ENCODE measurements around the gene CCND2.

The CCND2 gene

DNA sequence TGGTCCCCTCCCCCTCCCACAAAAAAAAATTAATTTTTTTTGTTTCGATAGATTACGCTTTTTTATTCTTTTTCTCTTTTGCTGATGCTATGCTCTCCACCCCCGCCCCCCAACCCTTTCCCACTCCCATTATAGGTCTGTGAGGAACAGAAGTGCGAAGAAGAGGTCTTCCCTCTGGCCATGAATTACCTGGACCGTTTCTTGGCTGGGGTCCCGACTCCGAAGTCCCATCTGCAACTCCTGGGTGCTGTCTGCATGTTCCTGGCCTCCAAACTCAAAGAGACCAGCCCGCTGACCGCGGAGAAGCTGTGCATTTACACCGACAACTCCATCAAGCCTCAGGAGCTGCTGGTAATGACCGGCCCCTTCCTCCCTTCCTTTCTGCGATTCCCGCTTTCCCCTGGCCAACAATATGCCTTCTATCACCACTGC, 2.3 kb downstream of the CCND2 start:
- in situ Hi-C loops (cut with MboI; ENCODE audit: low sequenced_read_pairs) = no loop called here

DNA sequence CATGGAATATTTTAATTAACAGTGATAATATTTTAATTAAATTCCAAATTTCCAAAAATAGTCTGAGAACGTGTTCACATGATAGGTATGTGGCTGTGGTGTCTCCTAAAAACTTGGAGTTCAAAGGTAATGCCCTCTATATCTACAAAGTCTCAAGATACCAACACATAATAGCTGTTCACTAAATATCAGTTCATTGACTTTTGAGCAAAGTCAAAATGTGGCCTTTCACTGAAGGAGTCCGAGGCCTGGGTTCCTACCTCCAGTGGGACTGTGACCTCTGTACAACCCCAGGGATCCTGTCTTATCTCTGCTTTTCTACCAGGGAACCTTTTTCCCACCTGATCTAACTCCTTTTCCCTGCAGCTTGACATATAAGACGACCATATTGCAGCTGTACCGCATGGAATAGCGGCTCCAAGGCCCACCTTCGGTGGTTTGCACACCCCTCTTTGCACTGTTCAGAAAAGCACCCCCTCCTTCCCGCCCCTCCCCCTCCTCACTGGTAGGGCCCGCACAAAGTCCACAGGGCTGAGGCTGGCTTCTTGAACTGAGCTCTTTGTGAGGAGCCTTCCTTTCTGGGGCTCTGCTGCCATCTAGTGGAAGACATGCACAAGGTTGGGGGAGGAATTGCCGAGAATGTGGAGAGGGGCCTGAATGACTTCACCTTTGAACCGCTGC, 3.1 kb downstream of the CCND2 start:
- in situ Hi-C loops (cut with MboI; ENCODE audit: low sequenced_read_pairs) = no loop called here

DNA sequence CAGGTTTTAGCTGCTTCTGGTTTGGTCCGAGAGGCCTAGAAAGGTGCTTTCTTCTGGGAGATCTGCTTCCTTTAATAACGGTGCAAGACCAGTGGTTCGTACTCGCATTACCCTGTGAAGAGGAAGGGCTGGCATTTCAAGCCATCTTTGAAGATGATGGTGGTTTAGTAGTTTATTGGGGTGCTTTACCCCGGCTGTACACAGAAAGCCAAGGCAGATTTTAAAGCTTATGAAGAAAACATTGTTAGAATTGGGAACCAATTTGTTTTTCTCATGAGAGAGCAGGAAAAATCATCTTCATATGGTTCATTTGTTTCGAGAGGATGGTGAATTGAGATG, 3.6 kb downstream of the CCND2 start:
- in situ Hi-C loops (cut with MboI; ENCODE audit: low sequenced_read_pairs) = no loop called here

DNA sequence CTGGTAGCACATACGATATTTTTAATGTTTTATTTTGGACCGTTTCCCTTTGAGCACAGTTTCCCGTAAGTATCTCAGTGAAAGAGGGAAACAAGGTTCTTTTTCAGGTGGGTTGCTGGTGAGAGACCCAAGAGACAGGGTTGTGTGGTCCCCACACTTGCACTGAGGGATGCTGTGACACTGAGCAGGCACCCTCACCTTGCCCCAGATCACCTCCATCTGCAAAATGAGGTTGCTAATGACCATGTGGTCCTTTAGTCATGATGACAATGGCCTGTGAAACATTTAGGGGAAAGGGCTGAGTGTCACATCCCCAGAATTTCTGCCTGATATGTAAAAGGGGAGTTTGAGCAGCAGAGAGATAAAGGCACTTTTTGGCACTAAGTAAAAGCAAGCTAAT, 4.3 kb downstream of the CCND2 start:
- in situ Hi-C loops (cut with MboI; ENCODE audit: low sequenced_read_pairs) = no loop called here

DNA sequence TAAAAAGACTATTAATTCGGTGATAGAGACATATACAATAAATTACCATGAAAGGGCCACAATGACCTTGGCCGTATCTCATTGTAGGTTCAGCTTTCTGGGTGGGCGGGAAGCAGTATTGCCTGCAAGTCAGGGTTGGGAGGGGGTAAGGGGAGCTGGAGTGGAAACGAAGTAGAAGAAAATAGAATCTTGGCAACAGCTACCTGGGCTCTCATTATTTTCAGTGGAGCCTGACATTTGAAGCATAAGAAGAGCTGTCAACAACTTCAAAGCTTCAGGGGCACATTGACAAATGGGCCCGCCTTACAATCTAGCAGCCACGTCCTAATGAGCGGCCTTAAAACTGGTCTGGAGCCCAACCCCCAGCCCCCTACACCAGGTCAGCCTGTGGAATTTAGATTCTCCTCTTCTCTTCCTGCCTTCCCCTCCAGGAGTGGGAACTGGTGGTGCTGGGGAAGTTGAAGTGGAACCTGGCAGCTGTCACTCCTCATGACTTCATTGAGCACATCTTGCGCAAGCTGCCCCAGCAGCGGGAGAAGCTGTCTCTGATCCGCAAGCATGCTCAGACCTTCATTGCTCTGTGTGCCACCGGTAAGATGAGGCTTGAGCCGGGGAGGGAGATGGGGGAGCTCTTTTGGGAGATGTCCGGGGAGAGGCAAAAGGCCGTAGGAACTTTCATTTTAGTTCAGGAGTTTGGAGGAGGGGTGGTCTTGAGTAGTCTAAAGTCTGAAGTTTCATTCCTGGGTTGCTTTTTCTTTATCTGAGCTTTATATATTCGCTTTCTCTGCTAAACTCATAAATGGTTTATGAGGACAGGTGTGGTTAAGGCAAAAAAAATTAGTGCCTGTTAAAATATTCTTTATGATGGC, 5.0 kb downstream of the CCND2 start:
- in situ Hi-C loops (cut with MboI; ENCODE audit: low sequenced_read_pairs) = no loop called here

DNA sequence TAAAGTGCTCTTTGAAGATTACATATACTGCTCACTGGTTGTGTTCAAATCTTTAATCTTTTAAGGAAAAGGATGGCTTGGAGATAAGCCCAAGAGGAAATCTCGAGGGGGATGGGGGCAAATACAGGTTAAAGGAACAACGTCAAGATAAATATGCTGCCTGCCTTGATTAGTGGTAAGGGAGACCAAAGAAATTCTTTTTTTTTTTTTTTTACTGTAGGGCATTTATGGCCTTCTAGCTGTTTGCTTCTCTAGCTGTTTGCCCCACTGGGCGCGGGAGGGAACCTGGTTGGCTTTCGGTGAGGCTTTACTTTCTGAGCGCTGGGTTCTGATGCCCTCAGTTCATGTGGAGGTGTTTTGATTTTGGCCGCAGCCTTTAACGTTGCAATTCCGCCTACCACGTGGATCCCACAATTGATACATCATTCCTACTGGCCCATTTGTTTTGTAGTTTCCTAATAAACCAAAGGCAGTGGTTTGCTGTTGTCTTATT, 5.7 kb downstream of the CCND2 start:
- in situ Hi-C loops (cut with MboI; ENCODE audit: low sequenced_read_pairs) = no loop called here

DNA sequence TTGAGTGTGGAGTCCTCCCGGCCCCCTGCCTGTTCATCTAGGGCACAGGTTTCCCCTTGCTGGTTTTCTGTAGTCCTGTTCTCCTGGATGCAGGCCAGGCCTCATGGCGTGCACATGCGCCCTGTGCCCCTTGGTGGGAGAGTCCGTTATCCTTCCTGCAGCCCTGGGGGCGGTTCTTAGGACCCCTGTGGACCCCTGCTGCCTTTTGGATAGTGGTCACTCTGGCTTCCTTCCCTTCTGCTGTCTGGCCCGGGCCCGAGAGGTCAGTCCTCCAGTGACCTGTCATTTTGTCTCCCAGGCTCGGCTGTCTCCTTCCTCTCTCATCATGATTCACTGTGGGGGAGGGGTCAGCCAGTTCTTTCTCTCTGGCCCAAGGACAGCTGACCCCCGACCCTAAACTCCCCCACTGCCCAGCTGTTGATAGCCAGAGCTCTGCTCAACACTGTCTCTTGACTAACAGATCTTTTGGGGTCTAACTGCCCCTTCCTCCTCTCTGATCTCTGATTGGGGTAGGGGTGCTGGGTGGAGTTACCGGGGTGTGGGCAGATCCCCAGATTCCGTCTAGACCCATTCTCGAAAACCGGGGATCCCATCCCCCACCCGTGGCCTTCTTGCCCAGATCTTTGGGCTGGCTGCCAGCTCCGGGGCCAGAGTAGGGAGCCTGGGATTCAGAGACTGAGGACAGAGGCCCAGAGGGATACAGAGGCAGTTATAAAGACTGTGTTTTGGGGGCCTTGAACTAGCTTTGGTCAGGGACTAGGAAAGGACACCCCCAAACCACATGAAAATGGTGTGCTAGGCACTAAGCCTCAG, 7.0 kb downstream of the CCND2 start:
- in situ Hi-C loops (cut with MboI; ENCODE audit: low sequenced_read_pairs) = no loop called here

DNA sequence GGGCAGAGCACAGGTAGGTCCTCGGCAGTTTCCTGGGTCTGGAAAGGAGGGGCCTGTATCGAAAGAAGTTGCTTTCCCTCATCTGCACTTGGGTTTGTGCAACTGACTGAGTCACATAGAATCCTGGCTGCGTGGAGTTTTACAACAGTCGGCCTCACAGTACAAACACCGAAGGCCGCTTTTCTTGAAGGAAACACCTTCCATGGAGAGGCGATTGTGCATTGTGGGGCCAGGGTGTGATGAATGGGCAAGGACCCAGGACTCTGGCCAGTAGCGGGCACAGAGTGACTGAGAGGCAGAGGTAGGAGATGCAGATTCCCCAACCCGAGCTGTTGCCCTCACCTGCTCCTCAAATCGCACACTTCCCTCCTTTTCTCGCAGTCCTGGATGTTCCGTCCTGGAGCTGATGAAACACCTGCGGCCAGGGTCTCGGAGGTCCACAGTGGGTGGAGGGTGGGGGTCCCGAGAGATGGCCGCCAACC, 7.7 kb downstream of the CCND2 start:
- in situ Hi-C loops (cut with MboI; ENCODE audit: low sequenced_read_pairs) = no loop called here

DNA sequence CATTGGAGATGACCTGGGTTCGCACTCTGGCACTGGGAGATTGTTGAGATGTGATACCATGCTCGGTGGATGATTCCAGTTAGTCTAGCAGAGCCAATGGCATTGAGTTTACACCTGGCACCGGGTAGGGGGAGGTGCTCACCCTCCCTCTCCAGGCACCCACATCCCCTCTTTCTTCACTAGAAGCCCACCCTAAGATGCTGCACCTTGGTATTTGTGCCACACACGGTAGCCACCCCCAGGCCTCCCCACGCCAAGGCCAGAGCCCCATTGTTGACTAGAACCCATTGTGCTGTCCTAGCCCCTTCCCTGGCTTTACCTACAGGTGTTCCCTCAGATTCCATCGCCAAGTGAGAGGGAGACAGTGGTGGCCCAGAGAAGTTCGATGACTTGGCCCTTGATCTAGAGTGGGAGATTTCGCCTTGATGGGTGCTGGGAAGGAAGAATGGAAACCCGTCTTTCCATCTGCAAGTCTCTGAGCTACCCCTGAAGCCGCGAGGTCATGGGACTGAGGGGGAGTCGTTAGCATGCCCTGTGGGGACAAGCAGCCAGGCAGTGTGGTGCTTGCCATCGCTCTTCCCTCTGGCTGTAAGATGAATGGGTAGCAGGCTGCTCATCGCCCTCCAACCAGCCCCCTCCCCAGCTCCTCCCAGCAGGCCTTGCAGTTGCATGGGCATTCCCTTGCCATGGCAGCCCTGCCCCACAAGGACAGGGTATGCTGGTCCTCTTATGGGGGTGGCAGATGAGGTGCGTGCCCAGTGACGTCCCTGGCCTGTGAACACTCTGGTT, 8.7 kb downstream of the CCND2 start:
- in situ Hi-C loops (cut with MboI; ENCODE audit: low sequenced_read_pairs) = no loop called here

DNA sequence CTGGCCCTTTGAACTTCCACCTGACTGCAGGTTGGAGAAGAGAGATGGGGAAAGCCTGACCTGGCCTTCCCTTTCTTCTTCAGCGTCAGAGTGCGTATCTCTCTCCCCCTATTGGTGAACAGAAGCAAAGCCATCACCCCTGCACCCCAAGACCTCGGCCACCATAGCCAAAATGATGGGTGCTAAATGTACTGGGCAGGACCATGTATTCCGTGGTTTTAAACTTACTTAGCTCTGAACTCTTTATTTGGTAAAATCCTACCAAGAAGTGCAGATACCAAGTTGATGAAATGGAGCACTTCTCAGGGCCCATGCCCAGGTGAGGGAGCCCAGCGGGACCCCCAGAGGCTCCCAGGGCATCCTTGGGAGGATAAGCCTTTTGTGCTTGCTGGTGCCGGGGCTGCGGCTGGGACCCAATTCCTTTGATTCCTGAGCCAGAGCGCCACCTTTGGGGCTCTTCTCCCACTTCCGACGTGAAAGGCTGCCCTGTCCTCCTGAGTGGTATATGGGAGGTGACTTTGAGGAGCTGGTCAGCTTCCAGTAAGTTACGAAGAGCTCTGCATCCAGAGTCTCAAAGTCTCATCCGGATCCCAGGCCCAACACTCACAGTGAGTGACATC, 9.4 kb downstream of the CCND2 start:
- in situ Hi-C loops (cut with MboI; ENCODE audit: low sequenced_read_pairs) = no loop called here

DNA sequence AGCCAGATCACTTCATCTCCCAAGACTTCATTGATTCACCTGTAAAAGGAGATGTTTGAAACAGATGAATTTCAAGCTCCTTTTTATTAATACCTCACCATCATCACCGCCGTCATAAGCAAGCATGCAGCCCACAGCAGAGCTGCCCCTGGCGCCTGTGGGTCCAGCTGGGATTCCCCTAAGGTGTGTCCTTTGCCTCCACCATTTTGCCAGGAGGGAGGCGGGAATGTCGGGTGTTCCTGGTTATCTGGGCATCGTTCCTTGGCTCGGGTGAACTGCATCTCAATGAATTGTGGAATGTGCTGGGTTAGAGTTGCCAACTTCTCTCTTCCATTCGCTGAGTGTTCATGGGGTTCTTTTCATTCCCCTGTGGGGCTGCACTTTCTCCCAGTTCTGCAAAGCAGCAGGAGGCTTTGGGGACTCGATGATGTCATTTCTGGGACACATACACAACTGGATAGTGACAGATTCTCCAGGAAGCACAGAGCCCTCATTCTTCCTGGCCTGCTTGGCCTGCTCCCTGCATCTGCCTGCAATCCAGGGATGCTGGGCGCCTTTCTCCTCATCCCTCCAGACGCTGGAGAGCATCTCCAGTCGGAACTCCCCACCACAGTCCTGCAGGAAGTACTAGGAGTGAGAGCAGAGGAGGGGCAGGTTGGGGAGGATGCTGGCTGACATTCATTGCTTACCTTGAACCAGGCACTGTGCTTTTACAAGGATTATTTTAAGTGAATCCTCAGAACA, 10.1 kb downstream of the CCND2 start:
- in situ Hi-C loops (cut with MboI; ENCODE audit: low sequenced_read_pairs) = no loop called here

DNA sequence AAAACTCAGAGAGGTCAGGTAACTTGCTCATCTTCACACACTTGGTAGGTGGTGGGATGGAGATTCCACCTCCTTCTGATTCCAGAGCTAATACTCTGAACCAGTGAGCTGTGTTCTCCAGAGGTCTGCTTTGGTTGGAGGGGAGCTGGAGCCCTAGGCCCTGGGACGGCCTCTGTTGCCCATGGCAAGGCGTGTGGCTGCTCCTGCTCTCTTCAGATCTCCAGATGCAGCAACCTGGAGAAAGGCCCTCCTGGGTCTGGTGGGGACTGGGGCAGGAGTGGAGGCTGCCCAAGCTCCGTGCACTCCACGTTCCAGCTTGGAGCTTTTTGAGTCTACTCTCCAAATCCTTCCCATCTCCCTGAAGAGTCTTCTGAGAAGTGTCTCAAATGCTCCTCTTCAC, 10.7 kb downstream of the CCND2 start:
- in situ Hi-C loops (cut with MboI; ENCODE audit: low sequenced_read_pairs) = no loop called here

DNA sequence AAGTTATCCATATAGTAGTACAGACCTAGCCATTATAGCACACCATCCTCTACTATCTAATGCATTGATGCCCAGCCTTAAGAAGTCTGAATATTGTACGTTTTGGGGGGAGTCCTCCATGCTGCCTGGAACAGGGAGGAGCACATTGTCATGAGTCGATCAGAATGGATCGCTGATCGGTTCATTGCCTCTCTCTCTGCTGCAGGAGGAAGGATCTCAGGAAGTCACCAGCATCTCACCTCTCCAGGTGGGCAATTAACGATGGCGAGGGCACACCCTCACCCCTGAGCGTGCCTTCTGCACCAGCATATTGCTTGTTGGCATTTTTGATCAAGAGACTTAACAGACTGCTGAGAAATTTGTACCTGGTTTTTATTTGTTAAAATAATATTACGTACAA, 11.5 kb downstream of the CCND2 start:
- in situ Hi-C loops (cut with MboI; ENCODE audit: low sequenced_read_pairs) = no loop called here

DNA sequence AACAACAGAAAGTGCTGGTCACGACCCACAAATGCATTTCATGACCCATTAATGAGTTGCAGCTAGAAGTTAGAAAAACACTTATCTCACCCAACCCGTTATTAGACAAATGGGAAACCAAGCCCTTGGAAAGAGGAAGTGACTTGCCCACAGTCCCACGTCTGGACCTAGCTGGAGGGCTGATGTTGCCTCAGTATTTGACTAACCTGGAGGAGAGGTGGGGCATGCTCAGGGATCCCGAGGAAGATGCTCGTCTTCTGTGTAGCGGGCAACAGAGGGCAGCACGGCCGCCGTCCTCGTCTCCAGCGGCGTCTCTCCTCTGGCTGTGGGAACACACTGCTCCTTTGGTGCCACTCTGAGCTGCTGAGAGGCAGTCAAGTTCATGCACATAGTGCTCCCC, 12.7 kb downstream of the CCND2 start:
- in situ Hi-C loops (cut with MboI; ENCODE audit: low sequenced_read_pairs) = no loop called here

DNA sequence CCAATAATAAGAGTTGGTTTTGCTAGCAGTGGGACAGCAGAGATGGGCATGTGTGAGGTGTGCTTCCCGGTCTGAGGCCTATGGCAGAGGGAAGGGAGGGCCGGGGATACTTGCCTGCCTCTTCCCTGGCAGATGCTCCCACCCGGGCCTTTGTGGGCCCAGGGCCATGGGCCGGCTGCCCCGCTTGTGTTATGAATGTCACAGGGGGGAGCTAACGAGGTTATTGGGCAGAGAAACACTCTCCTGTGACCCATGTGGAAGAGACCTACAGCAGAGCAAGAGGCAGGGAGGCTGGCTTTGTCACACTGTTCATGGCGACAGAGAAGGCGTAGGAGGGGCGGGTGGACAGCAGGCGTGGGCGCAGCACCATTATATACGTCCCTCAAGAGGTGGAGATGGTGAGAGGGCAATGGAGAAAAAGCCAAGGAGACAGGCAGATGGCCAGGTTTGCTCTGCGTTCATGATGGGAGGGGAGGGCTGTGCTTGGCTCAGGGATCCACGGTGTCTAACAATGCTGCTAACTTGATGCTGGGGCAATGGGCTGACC, 13.3 kb downstream of the CCND2 start:
- in situ Hi-C loops (cut with MboI; ENCODE audit: low sequenced_read_pairs) = no loop called here

DNA sequence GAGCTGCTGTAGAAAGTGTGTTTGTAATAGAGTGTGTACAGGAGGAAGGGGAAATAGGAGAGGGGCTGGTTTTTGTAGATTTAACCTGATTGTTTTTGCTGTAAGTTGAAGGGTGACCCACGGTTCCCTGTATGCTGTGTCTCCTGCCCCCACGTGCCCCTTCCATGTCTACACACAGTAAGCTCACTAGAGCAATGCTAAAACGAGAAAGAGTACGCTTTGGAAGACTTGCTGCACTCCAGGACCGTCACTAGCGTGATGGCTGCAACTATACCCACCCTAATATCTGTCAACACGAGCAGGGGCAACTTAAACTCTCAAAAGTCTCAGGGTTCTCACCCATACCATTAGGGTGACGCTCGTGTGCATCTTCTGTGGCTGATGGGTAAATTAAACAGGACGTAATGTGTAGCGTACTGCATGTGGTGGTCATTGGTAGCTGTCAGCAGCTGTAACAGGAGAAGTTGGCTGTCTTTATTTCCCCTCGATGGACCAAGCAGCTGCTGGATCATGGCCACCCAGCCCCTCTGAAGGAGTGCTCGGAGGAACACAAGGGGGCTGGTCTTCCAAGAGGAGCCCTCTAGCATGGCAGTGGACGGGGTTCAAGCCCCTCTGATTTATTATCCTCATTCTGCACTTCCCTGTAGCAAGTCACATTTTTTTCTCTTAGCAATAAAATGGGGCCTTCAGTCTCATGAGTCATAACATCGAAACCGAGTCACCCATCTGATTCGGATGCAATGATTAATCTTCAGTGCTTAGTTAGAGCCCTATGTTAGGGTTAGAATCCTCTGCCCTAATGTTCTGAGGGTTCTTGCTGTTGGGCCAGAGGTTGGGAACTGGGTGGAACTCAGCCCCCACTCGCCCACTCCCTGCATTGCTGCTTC, 14.0 kb downstream of the CCND2 start:
- in situ Hi-C loops (cut with MboI; ENCODE audit: low sequenced_read_pairs) = no loop called here

DNA sequence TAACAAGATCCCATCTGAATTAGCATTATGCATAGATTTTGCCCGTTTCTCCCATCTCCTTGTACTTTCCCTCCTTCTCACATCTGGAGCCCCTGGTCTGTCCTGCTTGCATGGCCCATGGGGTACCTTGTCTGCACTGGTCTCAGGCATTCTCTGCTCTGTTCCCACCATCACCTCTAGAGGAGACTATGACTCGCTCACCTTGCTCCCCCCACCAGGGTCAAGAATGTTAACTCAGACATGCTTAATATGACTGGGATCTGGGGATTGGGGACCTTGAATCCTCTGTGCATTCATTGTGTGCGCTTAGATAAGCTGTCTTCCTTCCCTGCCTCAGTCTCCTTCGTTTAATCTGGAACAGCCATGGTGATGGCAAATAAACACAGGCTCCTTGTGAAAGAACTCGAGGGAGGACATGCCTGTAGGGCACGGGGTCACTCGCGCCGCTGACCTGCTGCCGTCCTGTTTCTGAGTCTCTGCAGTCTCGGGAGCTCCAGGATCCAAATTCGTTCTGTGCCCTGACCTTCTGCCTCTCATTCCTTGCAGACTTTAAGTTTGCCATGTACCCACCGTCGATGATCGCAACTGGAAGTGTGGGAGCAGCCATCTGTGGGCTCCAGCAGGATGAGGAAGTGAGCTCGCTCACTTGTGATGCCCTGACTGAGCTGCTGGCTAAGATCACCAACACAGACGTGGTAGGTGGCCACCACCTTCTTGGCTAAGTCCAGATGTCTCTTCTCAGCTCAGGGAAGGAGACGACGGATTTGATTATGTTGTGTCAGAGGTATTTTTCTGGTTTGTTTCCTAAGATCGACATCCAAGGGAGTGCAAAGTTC, 15.0 kb downstream of the CCND2 start:
- in situ Hi-C loops (cut with MboI; ENCODE audit: low sequenced_read_pairs) = no loop called here
